Stimulated activated CD4-positive, alpha-beta T cell treated with anti-CD3 and anti-CD28 coated beads, Interleukin-1b, Interleukin-23, amount 100 ng/mL, for 1 hour (primary cell): ENCODE data around the gene NEDD8.

ENCODE experiments used
- DNase-seq, 2 donors: peaks; one replicate each; pipeline ENCODE4 v3.0.0-alpha.2; 2020; ENCODE audit warnings: low read depth in 2 of 2

NEDD8 gene

DNA sequence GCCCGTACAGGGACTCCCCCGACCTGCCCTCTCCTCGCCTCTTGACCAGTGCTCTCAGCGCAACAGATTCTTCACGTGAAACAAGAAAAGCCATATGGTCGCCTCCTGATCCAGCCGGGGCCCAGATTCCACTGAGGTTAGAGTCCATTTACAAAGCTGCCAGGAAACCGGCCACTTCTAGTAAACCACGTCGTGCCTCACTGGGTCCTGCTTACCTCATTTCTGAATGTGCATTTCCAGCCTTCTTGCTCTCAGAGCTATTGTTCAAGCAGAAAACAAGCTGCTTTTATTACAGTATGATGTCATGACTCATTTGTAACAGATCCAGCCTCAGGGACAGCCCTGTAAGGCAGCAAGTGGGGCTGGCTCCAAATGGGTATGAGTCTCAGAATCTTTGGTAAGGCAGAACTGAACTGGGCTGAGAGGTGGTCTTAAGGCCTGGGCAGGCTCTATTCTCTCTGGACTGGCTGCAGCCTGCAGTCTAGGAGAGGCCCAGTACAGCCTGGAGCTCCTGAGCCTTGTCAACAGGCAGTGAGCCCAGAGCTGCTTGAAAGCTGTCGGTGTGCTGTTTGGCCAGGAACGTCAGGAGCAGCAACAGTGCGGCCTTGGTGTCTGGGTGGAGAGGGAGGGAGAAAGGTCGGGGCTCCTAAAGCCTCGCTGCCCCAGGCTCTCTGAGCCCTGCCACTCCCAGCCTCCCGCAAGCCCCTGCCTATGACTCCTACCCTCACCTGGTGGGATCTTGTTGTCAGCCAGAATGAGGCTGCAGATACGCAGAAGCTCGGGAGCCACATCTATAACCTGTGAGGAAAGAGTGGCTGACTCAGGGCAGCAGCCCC is 52.0 kb downstream of the NEDD8 start:
- no peak for DNase-seq

DNA sequence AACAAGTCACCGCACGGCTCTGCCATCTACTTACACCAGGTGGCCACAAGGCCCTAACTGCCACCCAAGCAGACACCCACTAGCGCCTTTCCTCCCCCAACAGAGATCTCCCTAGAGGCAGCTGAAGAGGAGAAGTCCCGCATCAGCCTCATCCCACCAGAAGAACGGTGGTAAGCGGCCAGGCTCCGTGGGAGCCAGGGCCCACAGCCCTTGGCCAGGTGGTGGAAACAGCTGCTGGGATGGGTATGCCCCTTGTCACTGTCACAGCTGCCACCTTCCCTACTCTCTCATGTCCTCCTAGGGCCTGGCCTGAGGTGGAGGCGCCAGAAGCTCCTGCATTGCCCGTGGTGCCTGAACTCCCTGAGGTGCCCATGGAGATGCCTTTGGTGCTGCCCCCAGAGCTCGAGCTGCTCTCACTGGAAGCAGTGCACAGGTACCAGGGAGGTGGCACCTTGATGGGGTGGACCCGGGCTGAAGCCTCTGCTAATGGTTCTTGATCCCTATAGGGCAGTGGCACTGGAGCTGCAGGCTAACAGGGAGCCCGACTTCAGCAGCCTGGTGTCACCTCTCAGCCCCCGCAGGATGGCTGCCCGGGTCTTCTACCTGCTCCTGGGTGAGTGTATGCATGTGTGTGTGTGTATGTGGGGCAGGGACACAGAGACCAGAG is 52.7 kb downstream of the NEDD8 start:
- DNase-seq, result no peak

DNA sequence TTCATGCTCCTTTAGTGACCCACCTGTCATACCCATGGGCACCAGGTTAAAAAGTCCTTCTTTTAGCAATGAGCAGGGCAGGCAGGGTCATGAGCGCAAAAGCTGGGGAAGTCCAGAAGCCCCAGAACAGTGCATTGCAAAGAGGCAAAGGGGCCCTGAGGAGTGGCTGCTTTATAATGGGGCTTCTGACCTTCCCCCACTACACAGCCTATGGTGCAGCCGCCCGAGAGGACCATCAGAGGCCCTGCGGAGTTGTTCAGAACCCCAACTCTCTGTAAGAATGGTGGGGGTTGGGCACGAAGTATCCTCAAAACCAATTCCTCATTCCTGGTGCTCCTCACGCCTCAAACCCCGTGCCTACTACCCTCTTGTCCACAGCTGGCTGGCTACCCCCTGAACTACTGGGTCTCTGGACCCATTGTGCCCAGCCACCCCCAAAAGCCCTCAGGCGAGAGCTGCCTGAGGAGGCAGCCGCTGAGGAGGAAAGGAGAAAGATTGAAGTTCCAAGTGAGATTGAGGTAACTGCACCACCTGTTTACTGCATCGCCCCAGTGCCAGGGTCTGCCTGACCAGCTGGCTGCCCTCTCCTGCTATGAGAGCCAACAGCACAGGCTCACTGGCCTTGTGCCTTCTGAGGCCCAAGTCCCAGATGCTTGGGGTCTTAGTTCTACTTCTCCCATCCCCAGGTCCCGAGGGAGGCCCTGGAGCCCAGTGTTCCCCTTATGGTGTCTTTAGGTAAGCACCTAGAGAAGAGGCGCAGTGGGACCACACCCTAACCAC is 53.6 kb downstream of the NEDD8 start:
- no peak for DNase-seq

DNA sequence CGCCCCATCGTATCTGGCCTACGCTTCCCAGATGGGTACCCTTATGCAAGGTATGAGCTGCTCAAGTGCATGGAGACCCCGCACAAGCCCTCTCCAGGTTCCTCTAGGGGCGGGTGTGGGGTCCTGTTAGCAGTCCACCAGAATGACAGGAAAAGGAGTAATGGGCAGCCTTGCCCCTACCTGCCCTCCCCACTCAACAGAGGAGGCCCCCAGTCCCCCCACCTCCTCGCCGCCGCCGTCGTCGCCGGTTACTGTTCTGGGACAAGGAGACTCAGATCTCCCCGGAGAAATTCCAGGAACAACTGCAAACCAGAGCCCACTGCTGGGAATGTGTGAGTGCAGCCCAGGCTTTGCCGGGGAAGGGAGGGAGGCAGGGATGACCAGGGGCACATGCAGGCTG is 54.3 kb downstream of the NEDD8 start:
- DNase-seq, result no peak

DNA sequence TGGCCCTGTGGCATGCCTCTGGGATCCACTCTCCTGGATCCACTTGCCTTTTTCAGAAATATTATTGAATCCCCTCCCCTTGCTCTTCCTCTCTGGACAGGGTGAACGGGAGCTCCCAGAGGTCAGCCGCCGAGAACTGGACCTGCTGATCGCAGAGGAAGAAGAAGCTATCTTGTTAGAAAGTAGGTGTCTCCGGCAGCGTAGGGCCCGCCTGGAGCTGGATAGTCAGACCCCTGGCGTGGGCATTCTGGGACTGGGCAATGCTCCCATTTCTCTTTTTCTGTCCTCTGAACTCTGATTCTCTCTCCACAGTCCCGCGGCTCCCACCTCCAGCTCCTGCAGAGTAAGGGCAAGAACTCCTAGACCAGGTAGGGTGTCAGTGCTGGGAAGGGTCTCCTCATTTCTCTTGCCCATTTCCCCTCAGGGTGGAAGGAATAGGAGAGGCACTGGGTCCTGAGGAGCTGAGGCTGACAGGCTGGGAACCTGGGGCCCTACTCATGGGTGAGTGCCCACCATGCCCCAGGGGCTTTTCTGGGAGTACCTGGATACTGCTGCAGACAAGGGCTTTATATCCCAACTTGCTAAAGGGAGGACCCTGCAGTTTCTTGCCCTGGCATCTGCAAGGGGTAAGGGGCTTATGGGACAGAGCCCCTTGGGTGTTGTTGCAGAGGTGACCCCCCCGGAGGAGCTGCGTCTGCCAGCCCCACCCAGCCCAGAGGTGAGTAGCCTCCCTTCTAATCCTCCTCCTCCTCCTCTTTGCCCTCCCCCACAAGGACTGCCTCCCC is 54.9 kb downstream of the NEDD8 start:
- no peak for DNase-seq

DNA sequence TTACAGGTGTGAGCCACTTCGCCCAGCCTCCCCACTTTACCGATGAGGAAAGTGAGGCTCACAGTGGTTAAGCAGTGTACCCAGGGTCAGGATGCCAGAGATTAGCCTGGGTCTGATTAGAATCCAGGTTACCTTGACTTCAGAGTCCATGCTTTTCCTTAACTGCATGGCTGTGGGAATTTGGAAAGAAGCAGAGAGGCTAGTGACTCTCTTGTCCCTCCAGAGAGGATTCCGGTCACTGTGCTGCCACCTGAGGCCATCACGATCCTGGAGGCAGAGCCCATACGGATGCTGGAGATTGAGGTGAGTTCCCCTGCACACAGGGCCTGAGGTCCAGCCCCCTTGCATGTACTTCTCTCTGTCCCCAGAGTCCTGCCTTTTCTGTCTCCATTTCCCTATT is 55.6 kb downstream of the NEDD8 start:
- no peak for DNase-seq

DNA sequence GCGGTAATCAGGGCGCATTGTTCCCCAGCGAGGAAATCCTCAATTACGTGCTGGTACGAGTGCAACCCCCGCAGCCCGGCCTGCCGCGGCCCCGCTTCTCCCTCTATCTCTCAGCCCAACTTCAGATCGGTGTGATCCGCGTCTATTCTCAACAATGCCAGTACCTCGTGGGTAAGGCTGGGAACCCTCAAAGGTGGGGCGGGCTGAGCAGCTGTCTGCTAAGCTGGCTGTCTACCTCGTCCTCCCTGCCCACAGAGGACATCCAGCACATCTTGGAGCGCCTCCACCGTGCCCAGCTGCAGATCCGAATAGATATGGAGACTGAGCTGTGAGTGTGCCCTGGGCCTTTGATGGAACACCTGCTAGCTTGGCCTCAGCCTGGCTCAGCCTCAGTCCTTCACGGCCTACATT is 59.3 kb downstream of the NEDD8 start:
- DNase-seq, result no peak

DNA sequence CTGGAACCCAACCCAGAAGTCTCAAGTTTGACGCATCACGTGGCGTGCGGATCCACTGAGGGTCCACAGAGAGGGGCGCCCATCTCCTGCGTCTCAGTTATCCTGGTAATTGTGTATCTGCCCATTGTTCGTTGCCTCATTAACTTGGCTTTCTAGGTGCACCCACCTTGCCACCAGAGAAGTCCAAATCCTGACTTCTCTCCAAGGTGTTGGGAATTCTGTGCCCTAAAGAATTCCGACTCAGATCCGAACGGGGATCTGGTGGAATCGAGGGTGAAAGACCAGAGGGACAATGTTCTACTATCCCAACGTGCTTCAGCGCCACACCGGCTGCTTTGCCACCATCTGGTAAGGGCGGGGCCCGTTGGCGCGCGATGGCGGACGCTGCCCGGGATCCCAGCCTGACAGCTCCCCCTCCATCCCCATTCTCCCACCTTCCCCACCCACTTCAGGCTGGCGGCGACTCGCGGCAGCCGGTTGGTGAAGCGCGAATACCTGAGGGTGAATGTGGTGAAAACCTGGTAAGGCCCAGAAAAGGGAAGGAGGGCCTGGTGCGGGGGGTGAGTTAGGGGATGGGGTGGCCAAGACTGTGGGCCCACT is 59.8 kb downstream of the NEDD8 start:
- no peak for DNase-seq

DNA sequence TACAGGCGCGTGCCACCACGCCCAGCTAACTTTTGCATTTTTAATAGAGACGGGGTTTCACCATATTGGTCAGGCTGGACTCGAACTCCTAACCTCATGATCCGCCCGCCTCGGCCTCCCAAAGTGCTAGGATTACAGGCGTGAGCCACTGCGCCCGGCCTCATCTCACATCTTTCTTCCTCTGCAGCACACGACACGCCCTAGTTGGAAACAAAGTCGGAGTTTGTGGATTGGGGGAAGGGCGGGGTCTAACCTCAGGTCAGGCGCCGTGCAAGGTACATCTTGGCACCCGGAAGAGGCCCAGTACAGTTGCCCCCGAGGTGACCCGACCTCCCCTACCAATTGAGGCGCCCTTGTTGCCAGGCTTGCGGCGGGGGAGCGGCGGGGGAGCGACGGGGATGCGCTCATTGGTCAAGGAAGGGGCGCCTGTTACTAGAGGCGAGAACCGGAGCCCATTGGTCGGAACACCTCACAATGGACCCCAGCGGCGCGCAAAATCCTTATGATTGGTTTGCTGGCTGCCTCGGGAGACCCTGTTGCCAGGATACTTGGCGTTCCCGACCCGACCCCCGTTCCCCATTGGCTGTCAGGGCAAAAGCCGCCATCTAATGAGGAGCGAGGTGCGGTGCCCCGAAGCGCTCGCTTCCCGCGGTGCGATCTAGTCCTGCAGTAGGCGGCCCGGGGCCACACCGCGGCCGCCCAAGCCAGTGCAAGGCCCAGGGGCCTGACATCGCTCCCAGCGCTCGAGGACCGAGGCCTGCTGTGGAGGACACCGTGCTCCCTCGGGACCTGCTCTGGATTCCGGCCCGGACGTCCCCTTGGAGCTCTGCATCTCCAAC is 60.5 kb downstream of the NEDD8 start, which contains the start of gene REC8:
Gene REC8, plus strand, starts transcription at position 659 of the 839 bp plus-strand sequence. CDS start 473 bp downstream, outside the sequence.
- DNase-seq, result peak in 1 of 2 donors; percentile 38

DNA sequence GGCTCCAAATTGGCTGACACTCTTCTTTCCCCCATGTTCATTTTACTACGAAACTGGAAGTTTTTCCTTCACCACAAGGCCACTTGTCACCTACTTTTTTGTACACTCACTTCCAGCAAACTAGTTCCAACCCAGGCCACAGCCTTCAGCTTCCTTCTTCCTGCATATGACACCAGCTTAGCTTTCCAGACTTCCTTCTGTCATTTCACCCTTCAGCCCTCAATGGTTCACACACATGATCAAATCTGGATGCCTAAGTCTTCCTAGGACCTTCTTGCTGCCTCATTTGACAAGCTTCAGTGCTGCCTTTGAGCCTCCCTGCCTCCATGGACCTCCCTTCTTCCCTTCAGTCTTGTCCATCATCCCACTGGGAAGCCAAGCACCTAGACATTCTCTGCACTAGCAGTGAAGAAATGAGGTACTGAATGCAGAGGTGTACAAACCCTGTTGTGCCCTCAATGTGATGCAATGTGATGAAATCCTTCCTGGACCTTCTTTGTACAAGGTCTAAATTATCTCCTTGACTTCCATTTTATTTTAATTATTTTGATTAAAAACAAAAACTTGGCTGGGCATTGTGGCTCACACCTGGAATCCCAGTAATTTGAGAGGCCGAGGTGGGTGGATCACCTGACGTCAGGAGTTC is 64.6 kb downstream of the NEDD8 start:
- no peak for DNase-seq
